Fibroblast of lung (primary cell): ENCODE measurements around the gene SENP1. TPM values are rescaled to one million over a fixed set of nuclear protein-coding genes. Genes with fewer than 3 reads are reported as not detected.

ENCODE experiments used
- DNase-seq, 2 donors: peaks; one replicate each; pipeline versions ENCODE4 v3.0.0 to v3.0.0-alpha.2; 2010; ENCODE audit warnings: low read depth in 2 of 2
- H2AFZ ChIP-seq: 2 replicates; pipeline ENCODE4 v1.5.1; 2012; ENCODE audit warnings: low read length, control low read depth, inconsistent platforms
- H3K27ac ChIP-seq: 2 replicates; pipeline ENCODE4 v1.5.1; 2011; ENCODE audit warnings: low read length, control low read depth; ENCODE audit not compliant: insufficient read depth
- H3K27me3 ChIP-seq: 2 replicates; pipeline ENCODE4 v1.5.1; 2011; ENCODE audit warnings: mild to moderate bottlenecking, low read length; ENCODE audit not compliant: control insufficient read depth, insufficient read depth
- H3K36me3 ChIP-seq: 2 replicates; pipeline ENCODE4 v1.5.1; 2011; ENCODE audit warnings: low read length; ENCODE audit not compliant: control insufficient read depth, insufficient read depth
- H3K4me1 ChIP-seq: 2 replicates; pipeline ENCODE4 v1.5.1; 2011; ENCODE audit warnings: low read length; ENCODE audit not compliant: control insufficient read depth, insufficient read depth; ENCODE audit errors: extremely low read depth
- H3K4me2 ChIP-seq: 2 replicates; pipeline ENCODE4 v1.5.1; 2011; ENCODE audit warnings: low read length, control low read depth; ENCODE audit not compliant: insufficient read depth; ENCODE audit errors: extremely low read depth
- H3K4me3 ChIP-seq, 4 experiments: fragments of 200-600 bp in 1 of 4; sonication (generic) in 1 of 4; replicated peaks in 1 of 4; 2 replicates each; pipeline ENCODE4 v1.5.1; 2011 to 2016; ENCODE audit warnings: low read length in 4 of 4, low read depth in 3 of 4, mild to moderate bottlenecking in 3 of 4, control low read depth in 2 of 4, inconsistent platforms in 1 of 4, mixed read lengths in 1 of 4; ENCODE audit not compliant: insufficient read depth in 1 of 4; ENCODE audit errors: control extremely low read depth in 1 of 4
- H3K79me2 ChIP-seq: 2 replicates; pipeline ENCODE4 v1.5.1; 2012; ENCODE audit warnings: mild to moderate bottlenecking, low read length, inconsistent platforms; ENCODE audit not compliant: control insufficient read depth, insufficient read depth
- H3K9ac ChIP-seq: 2 replicates; pipeline ENCODE4 v1.5.1; 2011; ENCODE audit warnings: mild to moderate bottlenecking, low read length, control low read depth; ENCODE audit not compliant: insufficient read depth
- H3K9me3 ChIP-seq: 2 replicates; pipeline ENCODE4 v1.5.1; 2012; ENCODE audit warnings: low read depth, low read length; ENCODE audit not compliant: control insufficient read depth, insufficient read depth
- H4K20me1 ChIP-seq: 2 replicates; pipeline ENCODE4 v1.5.1; 2011; ENCODE audit warnings: low read length; ENCODE audit not compliant: control insufficient read depth, insufficient read depth; ENCODE audit errors: extremely low read depth
- EZH2 ChIP-seq: IDR thresholded peaks from 2 replicates; pipeline ENCODE4 v1.5.1; 2012; ENCODE audit warnings: low read length, control low read depth, mild to moderate bottlenecking; ENCODE audit errors: missing control alignments
- polyA plus RNA-seq, 2 donors: library from polyadenylated mRNA; depleted of rRNA in 1 of 2; stranded (reverse) in 1 of 2; unstranded in 1 of 2; fragments of >200 nt; gene quantifications; 2 replicates each; pipeline ENCODE4 v1.2.1, GENCODE V29; 2011 to 2012; ENCODE audit warnings: missing spikeins in 1 of 2
- total RNA-seq: library from RNA; depleted of rRNA; stranded (reverse); fragments of >200 nt; gene quantifications from 2 replicates; pipeline ENCODE4 v1.2.1, GENCODE V29; 2014
- TF ChIP-seq, protein P1 (sequence below), 2 donors: IDR thresholded peaks in 1 of 2; conservative IDR thresholded peaks in 1 of 2; 1 replicate in 1 of 2; 2 replicates in 1 of 2; pipeline ENCODE4 v1.5.1; 2011 to 2012; ENCODE audit warnings: low read length in 2 of 2, control low read depth in 1 of 2, inconsistent platforms in 1 of 2, low read depth in 1 of 2, mild to moderate bottlenecking in 1 of 2

SENP1 gene
- total and polyA plus RNA-seq, 2 donors (not counting 1 experiment from before 2014, with no cell fraction given), result 14.7 to 17.9 TPM

DNA sequence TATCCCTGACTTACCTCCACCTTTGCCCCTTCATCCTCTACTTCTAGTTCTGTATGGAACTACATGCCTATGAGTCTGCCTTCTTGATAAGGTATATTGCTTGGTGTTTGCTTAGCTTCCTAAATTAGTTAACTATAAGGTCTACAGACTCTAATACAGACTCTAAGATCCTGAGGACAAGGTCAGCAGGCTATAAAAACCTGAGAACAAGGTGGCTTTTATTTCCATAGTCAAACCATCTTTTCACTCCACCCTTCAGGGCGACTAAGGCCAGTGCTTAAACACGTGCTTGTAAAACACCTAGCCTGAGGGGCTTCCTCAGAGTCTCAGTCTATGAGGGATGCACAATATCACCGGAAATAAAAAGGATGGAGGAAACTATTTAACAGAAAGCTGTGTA is 65.5 kb downstream of the SENP1 start:
- no peak for DNase-seq
- H2AFZ ChIP-seq, result no peak overlapping the region
- H3K27me3 ChIP-seq, result no peaks in the 10 kb centered on the region

DNA sequence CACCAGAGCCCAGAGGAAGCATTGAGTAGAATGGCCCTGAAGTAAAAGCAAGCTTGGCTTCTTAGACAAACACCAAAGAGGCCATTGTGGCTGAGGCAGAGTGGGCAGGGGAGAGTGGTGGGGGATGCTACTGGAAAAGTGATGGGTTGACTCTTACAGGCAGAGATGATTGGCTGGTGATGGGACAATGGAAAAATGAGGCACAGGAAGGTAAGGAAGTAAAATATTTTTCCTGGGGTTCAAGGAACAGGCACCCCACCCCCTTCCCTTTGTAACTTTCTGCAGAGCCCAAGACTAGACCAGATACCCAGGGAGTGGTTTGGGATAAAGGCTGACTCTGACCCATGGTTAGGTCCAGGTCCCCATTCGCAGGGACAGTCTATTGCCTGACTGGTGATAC is 66.7 kb downstream of the SENP1 start:
- H3K79me2 ChIP-seq, result no peaks in the 10 kb centered on the region
- no peaks in the 10 kb centered on the region for H3K27me3 ChIP-seq
- H3K9ac ChIP-seq, result no peak overlapping the region
- H3K4me1 ChIP-seq, result peaks cover 2% of the 10 kb centered on the region
- no peaks in the 10 kb centered on the region for H4K20me1 ChIP-seq
- no peak for TF ChIP-seq EZH2
- TF ChIP-seq, protein P1, sequence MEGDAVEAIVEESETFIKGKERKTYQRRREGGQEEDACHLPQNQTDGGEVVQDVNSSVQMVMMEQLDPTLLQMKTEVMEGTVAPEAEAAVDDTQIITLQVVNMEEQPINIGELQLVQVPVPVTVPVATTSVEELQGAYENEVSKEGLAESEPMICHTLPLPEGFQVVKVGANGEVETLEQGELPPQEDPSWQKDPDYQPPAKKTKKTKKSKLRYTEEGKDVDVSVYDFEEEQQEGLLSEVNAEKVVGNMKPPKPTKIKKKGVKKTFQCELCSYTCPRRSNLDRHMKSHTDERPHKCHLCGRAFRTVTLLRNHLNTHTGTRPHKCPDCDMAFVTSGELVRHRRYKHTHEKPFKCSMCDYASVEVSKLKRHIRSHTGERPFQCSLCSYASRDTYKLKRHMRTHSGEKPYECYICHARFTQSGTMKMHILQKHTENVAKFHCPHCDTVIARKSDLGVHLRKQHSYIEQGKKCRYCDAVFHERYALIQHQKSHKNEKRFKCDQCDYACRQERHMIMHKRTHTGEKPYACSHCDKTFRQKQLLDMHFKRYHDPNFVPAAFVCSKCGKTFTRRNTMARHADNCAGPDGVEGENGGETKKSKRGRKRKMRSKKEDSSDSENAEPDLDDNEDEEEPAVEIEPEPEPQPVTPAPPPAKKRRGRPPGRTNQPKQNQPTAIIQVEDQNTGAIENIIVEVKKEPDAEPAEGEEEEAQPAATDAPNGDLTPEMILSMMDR (conservative IDR thresholded peaks at IDR 0.05 in 1 of 2, IDR thresholded peaks at IDR 0.05 in 1 of 2; ENCODE audit: low read depth in 1 of 2, low read length in 2 of 2), result no peak
- H3K27ac ChIP-seq, result no peak overlapping the region
- H3K36me3 ChIP-seq, result no peaks in the 10 kb centered on the region
- no peak overlapping the region for H3K4me2 ChIP-seq
- DNase-seq, result no peak
- H2AFZ ChIP-seq, result no peak overlapping the region
- H3K4me3 ChIP-seq, result no peak overlapping the region
- H3K9me3 ChIP-seq, result no peaks in the 10 kb centered on the region

More for the DNA sequence above, 65.5 kb downstream of the SENP1 start:
- Histone ChIP-seq H3K79me2 (no peaks in the 10 kb centered on the region), H3K9ac (no peak overlapping the region), H3K4me2 (no peak overlapping the region), H4K20me1 (no peaks in the 10 kb centered on the region), H3K4me3 (no peak overlapping the region), H3K4me1 (peaks cover 2% of the 10 kb centered on the region), H3K36me3 (peaks cover 2% of the 10 kb centered on the region), H3K9me3 (no peaks in the 10 kb centered on the region), H3K27ac (no peak overlapping the region)
- TF ChIP-seq EZH2, result no peak
- TF ChIP-seq, protein P1 (conservative IDR thresholded peaks at IDR 0.05 in 1 of 2, IDR thresholded peaks at IDR 0.05 in 1 of 2; ENCODE audit: low read depth in 1 of 2, low read length in 2 of 2), result no peak

DNA sequence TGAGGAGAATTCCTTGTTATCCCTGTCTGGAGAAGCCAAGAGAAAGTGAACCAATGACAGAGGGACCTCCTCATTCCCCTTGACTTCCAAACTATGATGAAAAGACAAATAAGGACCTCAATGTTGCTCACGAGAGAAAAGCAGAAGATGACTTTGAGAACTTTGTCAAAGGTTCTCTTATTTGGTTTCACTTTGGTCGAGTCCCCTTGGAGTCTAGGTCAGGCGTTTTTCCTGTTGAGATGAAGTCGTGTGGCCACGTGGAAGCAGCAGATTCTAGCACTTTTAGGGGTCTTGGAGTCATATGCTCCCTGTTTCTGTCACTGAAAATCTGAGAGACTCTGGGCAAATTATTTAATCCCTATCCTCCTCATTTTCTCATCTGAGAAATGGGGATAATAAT is 67.8 kb downstream of the SENP1 start:
- Histone ChIP-seq H3K27me3 (no peaks in the 10 kb centered on the region), H2AFZ (peak overlapping the region; percentile 39)

More for the DNA sequence above, 67.8 kb downstream of the SENP1 start:
- no peak for DNase-seq
- H3K4me2 ChIP-seq, result no peak overlapping the region
- no peaks in the 10 kb centered on the region for H3K36me3 ChIP-seq
- H4K20me1 ChIP-seq, result no peaks in the 10 kb centered on the region
- no peaks in the 10 kb centered on the region for H3K79me2 ChIP-seq
- TF ChIP-seq EZH2, result no peak
- TF ChIP-seq, protein P1 (conservative IDR thresholded peaks at IDR 0.05 in 1 of 2, IDR thresholded peaks at IDR 0.05 in 1 of 2; ENCODE audit: low read depth in 1 of 2, low read length in 2 of 2), result no peak
- no peak overlapping the region for H3K9ac ChIP-seq
- H3K27ac ChIP-seq, result no peak overlapping the region
- no peak overlapping the region for H3K4me3 ChIP-seq
- H3K9me3 ChIP-seq, result no peaks in the 10 kb centered on the region
- H3K4me1 ChIP-seq, result peaks cover 2% of the 10 kb centered on the region
